ELF-1 (cell line): ENCODE data around the gene CD99.
"Not testable (repeated sequence)": the region's sequence is repeated elsewhere in the genome, so short reads cannot be mapped to it uniquely, and the experiment has no call there.

Experiments
- DNase-seq: peaks from one replicate; pipeline ENCODE4 v3.0.0-alpha.2; 2016; ENCODE audit warnings: low read depth, low spot score

The CD99 gene

DNA sequence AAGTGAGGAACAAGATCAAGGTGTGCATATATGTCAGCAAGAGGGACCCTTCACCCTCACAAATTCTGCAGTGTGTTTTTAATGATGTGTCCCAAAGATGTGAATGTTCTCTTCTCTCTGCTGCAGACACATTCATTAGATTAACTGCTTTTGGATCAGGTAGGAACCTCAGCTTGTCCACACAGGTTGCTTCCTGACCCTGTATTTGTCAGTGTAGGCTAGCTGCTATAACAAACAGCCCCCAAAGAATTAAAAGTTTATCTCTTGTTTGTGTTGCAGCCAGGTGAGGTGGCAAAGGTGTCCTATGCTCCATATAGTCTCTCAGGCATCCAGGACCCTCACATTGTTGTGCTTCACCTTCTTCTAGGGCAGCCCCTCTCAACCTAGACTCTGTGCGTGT, 78.5 kb downstream of the CD99 start:
- no peak for DNase-seq

DNA sequence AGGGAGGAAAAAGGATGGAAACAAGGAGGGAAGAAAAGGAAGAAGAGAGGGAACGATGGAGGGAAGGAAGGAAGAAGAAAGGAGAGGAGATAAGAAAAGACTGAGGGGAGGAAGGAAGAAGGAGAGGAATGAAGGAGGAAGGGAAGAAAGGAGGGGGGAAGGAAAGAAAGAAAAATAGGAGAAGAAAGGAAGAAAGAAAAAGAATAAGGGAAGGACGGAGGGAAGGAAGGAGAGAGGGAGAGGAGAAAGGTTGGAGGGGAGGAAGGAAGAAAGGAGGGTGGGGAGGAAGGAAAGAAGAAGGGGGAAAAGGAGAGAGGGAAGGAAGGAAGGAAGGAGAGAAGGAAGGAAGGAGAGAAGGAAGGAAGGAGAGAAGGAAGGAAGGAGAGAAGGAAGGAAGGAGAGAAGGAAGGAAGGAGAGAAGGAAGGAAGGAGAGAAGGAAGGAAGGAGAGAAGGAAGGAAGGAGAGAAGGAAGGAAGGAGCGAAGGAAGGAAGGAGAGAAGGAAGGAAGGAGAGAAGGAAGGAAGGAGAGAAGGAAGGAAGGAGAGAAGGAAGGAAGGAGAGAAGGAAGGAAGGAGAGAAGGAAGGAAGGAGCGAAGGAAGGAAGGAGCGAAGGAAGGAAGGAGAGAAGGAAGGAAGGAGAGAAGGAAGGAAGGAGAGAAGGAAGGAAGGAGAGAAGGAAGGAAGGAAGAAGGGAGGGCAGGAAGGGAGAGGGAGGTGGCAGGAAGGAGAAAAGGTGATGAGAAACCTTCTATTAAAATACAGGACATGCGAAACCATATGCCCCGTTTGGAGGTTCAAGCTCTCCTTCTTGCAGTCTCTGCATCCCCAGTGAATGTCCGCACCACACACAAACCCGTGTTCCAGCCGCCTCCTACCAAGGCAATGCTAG, 82.3 kb downstream of the CD99 start:
- DNase-seq: not testable (repeated sequence)

GRCh38 chrX:2774057-2774456, 83.0 kb downstream of the CD99 start:
- no peak for DNase-seq

GRCh38 chrX:2774776-2775175, 83.7 kb downstream of the CD99 start:
- DNase-seq: no peak

- DNase-seq: peak; percentile 87
Measured at GRCh38 chrX:2780472-2781225, 89.6 kb downstream of the CD99 start.

DNA sequence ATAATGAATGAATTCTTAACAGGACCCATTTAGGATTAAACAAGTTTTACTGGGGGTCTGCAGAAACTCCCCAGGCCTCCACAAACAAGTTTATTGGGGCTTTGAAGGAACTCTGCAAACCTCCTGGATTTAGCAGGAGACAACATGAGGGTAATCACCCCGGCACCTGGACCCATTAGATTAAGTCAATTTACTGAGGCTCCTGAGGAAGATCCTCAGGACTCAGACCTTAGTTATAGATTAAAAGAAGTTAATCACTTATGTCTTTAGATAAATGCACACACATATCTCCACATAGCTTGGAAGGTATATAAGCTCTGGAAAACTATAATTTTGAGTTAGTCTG, 90.1 kb downstream of the CD99 start:
- no peak for DNase-seq

GRCh38 chrX:2781698-2782097, 90.6 kb downstream of the CD99 start:
- no peak for DNase-seq

GRCh38 chrX:2782171-2782570, 91.1 kb downstream of the CD99 start:
- DNase-seq: no peak

DNA sequence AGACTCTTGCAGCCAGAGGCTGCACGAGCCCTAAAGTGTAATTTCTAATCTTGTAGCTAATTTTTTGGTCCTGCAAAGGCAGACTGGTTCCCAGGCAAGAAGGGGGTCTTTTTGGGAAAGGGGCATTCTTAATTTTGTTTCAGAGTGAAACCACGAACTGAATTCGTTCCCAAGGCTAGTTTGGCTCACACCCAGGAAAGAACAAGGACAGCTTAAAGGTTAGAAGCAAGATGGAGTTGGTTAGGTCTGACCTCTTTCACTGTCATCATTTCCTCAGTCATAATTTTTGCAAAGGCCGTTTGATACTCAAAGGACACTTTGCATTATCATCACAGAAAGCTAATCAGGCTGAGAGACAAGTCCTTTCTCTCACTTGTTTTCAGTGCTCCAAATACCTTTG, 91.7 kb downstream of the CD99 start:
- no peak for DNase-seq

DNA sequence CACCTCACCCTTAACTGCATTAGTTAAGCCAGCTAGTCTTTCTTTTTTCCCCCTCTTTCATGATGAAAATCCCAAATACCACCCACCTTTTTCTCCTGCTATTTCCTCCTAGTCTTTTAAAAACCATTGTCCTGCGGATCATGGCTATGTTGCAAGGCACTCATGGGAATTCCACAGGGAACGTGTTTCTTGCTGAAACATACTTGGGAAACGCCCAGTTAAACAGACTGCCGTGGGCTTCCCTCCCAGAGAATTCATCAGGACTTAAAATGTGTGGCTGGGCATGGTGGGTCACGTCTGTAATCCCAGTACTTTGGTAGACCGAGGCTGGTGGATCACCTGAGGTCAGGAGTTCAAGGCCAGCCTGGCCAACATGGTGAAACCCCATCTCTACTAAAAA, 92.9 kb downstream of the CD99 start:
- DNase-seq: no peak

- DNase-seq: no peak
Measured at GRCh38 chrX:2785538-2785937, 94.4 kb downstream of the CD99 start.

DNA sequence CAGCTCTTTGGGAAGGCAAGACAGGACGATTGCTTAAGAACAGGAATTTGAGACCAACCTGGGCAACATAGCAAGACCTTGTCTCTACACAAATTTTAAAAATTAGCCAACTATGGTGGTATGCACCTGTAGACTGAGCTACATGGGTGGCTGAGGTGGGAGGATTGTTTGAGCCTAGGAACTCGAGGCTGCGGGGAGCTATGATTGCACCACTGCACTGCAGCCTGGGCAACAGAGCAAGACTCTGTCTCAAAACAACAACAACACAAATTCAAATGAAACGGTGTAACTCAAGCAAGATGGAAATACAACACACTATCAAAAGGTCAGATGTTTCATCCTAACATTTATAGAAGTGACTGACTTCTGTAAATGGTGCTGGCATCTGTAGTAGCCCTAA, 97.9 kb downstream of the CD99 start:
- DNase-seq: no peak

- no peak for DNase-seq
Measured at GRCh38 chrX:2789569-2789968, 98.5 kb downstream of the CD99 start.
